ENCODE results near the gene SEC61A1.
A peak's percentile ranks its signal among the peaks of the same experiment; 100 is the strongest.

The SEC61A1 gene

DNA sequence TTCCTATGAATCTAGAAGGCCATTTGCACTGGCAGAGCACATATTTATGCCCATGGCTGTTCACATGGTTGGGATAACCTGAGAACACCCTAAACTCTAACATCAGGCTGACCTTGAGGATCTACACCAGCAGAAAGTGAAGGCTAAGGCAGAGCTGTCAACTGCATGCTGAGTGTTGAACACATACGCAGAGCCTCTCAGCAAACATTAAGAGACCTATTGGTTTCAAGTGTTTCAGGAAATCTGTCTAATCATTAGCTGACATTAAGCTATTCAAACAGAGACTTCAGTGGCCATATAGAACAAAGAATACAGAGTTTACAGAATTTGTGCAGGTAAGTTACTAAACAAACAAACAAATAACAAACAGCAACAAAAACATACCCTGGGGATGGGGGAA lies 16.1 kb upstream of the SEC61A1 start:
- Histone ChIP-seq H3K27me3 (ENCODE audit: insufficient read depth, low read length) (peaks cover 9% of the 10 kb centered on the region), H3K9me3 (ENCODE audit: insufficient read depth, low read depth, low read length) (no peaks in the 10 kb centered on the region), H3K36me3 (ENCODE audit: insufficient read depth, low read depth, low read length) (no peaks in the 10 kb centered on the region), H3K27ac (ENCODE audit: low read length) (no peak overlapping the region), H3K4me1 (ENCODE audit: insufficient read depth, low read length) (no peaks in the 10 kb centered on the region), H3K4me3 (ENCODE audit: low read length) (no peak overlapping the region), H3K9ac (ENCODE audit: low read depth, low read length) (no peak overlapping the region)

- Histone ChIP-seq H3K4me1 (ENCODE audit: insufficient read depth, low read length) (no peaks in the 10 kb centered on the region), H3K27me3 (ENCODE audit: insufficient read depth, low read length) (peaks cover 26% of the 10 kb centered on the region), H3K27ac (ENCODE audit: low read length) (no peak overlapping the region), H3K4me3 (ENCODE audit: low read length) (no peak overlapping the region), H3K36me3 (ENCODE audit: insufficient read depth, low read depth, low read length) (no peaks in the 10 kb centered on the region), H3K9me3 (ENCODE audit: insufficient read depth, low read depth, low read length) (no peaks in the 10 kb centered on the region), H3K9ac (ENCODE audit: low read depth, low read length) (no peak overlapping the region)
Measured at GRCh38 chr3:128040041-128040440, 12.2 kb upstream of the SEC61A1 start.

- no peak overlapping the region for H3K27ac ChIP-seq (ENCODE audit: low read length)
- peaks cover 26% of the 10 kb centered on the region for H3K27me3 ChIP-seq (ENCODE audit: insufficient read depth, low read length)
Measured at GRCh38 chr3:128040660-128041059, 11.6 kb upstream of the SEC61A1 start.

GRCh38 chr3:128041344-128041743 lies 10.9 kb upstream of the SEC61A1 start:
- Histone ChIP-seq H3K27ac (ENCODE audit: low read length) (no peak overlapping the region), H3K4me3 (ENCODE audit: low read length) (no peak overlapping the region), H3K36me3 (ENCODE audit: insufficient read depth, low read depth, low read length) (no peaks in the 10 kb centered on the region), H3K9ac (ENCODE audit: low read depth, low read length) (no peak overlapping the region), H3K9me3 (ENCODE audit: insufficient read depth, low read depth, low read length) (no peaks in the 10 kb centered on the region), H3K4me1 (ENCODE audit: insufficient read depth, low read length) (no peaks in the 10 kb centered on the region), H3K27me3 (ENCODE audit: insufficient read depth, low read length) (peaks cover 26% of the 10 kb centered on the region)

More at GRCh38 chr3:128040660-128041059, 11.6 kb upstream of the SEC61A1 start:
- no peaks in the 10 kb centered on the region for H3K4me1 ChIP-seq (ENCODE audit: insufficient read depth, low read length)
- H3K9me3 ChIP-seq (ENCODE audit: insufficient read depth, low read depth, low read length), result no peaks in the 10 kb centered on the region
- H3K4me3 ChIP-seq (ENCODE audit: low read length), result no peak overlapping the region
- no peak overlapping the region for H3K9ac ChIP-seq (ENCODE audit: low read depth, low read length)
- H3K36me3 ChIP-seq (ENCODE audit: insufficient read depth, low read depth, low read length), result no peaks in the 10 kb centered on the region

DNA sequence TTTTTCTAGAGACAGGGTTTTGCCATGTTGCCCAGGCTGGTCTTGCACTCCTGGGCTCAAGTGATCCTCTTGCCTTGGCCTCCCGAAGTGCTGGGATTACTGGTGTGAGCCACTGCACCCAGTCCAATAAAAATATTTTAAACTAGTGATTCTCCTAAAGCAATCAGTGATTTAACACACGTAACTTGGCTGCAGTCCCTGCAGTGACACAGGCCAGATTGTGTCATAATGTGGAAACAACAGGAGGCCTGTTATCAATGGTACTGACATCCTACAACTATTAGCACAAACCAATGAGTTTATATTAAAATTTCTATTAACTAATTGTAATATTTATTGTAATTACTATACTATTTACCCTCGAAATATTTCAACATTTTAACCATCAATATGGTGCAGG lies 1.6 kb upstream of the SEC61A1 start:
- H3K4me3 ChIP-seq (ENCODE audit: low read length), result no peak overlapping the region
- no peaks in the 10 kb centered on the region for H3K9me3 ChIP-seq (ENCODE audit: insufficient read depth, low read depth, low read length)
- no peak overlapping the region for H3K27ac ChIP-seq (ENCODE audit: low read length)
- no peak overlapping the region for H3K9ac ChIP-seq (ENCODE audit: low read depth, low read length)
- no peaks in the 10 kb centered on the region; the same call in 1 of the 2 replicates for H3K27me3 ChIP-seq (ENCODE audit: insufficient read depth, low read length)
- peaks cover 22% of the 10 kb centered on the region for H3K36me3 ChIP-seq (ENCODE audit: insufficient read depth, low read depth, low read length)
- H3K4me1 ChIP-seq (ENCODE audit: insufficient read depth, low read length), result no peaks in the 10 kb centered on the region

DNA sequence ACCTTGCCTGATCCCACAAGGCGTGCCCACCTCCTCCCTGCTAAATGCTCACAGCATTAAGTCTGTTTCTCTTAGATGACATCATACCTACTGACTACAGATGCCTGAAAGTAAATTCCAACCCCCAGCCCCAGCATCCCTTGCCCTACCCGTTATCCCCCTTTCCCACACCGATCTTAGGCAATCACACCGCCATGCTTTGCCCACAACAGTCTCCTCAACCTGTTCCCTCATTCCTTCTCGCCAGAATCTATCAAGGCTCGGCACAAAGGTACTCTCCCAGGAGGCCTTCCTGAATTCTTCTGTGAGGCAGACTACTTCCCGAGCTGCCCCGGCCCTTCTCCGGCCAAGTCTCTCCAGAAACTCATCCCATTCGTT lies 789 bp upstream of the SEC61A1 start:
- no peak overlapping the region for H3K27ac ChIP-seq (ENCODE audit: low read length)
- H3K36me3 ChIP-seq (ENCODE audit: insufficient read depth, low read depth, low read length), result peaks cover 30% of the 10 kb centered on the region

GRCh38 chr3:128052595-128053351 lies 536 bp downstream of the SEC61A1 start:
- H3K9ac ChIP-seq (ENCODE audit: low read depth, low read length), result peak overlapping the region; percentile 93
- no peak overlapping the region for H3K27ac ChIP-seq (ENCODE audit: low read length)
- no peaks in the 10 kb centered on the region for H3K27me3 ChIP-seq (ENCODE audit: insufficient read depth, low read length)
- no peaks in the 10 kb centered on the region for H3K9me3 ChIP-seq (ENCODE audit: insufficient read depth, low read depth, low read length)
- peak overlapping the region; percentile 99 for H3K4me3 ChIP-seq (ENCODE audit: low read length)
- no peaks in the 10 kb centered on the region for H3K4me1 ChIP-seq (ENCODE audit: insufficient read depth, low read length)
- H3K36me3 ChIP-seq (ENCODE audit: insufficient read depth, low read depth, low read length), result peaks cover 40% of the 10 kb centered on the region

More for the DNA sequence above, 789 bp upstream of the SEC61A1 start:
- no peaks in the 10 kb centered on the region for H3K27me3 ChIP-seq (ENCODE audit: insufficient read depth, low read length)
- H3K9me3 ChIP-seq (ENCODE audit: insufficient read depth, low read depth, low read length), result no peaks in the 10 kb centered on the region
- H3K4me1 ChIP-seq (ENCODE audit: insufficient read depth, low read length), result no peaks in the 10 kb centered on the region
- peak overlapping the region; percentile 81 for H3K9ac ChIP-seq (ENCODE audit: low read depth, low read length)
- peak overlapping the region; percentile 95 for H3K4me3 ChIP-seq (ENCODE audit: low read length)

GRCh38 chr3:128053614-128054013 lies 1.4 kb downstream of the SEC61A1 start:
- no peak overlapping the region for H3K27ac ChIP-seq (ENCODE audit: low read length)
- H3K9me3 ChIP-seq (ENCODE audit: insufficient read depth, low read depth, low read length), result no peaks in the 10 kb centered on the region
- peak overlapping the region; percentile 99; the same call in 1 of the 2 replicates for H3K4me3 ChIP-seq (ENCODE audit: low read length)
- no peaks in the 10 kb centered on the region for H3K27me3 ChIP-seq (ENCODE audit: insufficient read depth, low read length)
- no peaks in the 10 kb centered on the region for H3K4me1 ChIP-seq (ENCODE audit: insufficient read depth, low read length)
- peak overlapping the region; percentile 93 for H3K9ac ChIP-seq (ENCODE audit: low read depth, low read length)
- peaks cover 48% of the 10 kb centered on the region for H3K36me3 ChIP-seq (ENCODE audit: insufficient read depth, low read depth, low read length)

DNA sequence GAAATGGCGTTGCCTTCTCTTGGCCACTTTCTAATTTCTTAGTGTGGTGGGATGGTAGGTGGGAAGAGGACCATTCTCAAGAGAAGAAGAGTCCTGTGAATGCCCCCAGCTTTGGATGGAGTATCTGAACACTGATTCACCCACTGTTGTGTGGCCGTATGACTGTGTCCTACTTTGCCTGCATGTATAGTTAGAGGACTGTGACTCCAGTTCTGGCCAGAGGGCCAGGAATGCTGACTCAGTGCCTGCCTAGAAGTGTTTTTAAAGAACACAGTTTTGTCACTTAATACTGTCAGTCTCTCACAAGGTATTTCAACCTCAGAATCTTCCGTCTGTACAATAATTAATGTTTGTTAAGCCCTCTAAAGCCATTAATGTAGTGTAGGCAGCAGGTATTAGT lies 2.1 kb downstream of the SEC61A1 start:
- H3K9me3 ChIP-seq (ENCODE audit: insufficient read depth, low read depth, low read length), result no peaks in the 10 kb centered on the region
- H3K27me3 ChIP-seq (ENCODE audit: insufficient read depth, low read length), result no peaks in the 10 kb centered on the region
- H3K4me3 ChIP-seq (ENCODE audit: low read length), result 0 out of 2 replicates have a peak overlapping the region, but pooled peaks have one; percentile 99
- H3K4me1 ChIP-seq (ENCODE audit: insufficient read depth, low read length), result no peaks in the 10 kb centered on the region
- no peak overlapping the region for H3K27ac ChIP-seq (ENCODE audit: low read length)
- H3K9ac ChIP-seq (ENCODE audit: low read depth, low read length), result peak overlapping the region; percentile 93; the same call in 1 of the 2 replicates
- peaks cover 55% of the 10 kb centered on the region for H3K36me3 ChIP-seq (ENCODE audit: insufficient read depth, low read depth, low read length)

GRCh38 chr3:128056258-128056657 lies 4.0 kb downstream of the SEC61A1 start:
- no peak overlapping the region for H3K9ac ChIP-seq (ENCODE audit: low read depth, low read length)
- H3K36me3 ChIP-seq (ENCODE audit: insufficient read depth, low read depth, low read length), result peaks cover 74% of the 10 kb centered on the region
- H3K27me3 ChIP-seq (ENCODE audit: insufficient read depth, low read length), result no peaks in the 10 kb centered on the region
- no peak overlapping the region for H3K4me3 ChIP-seq (ENCODE audit: low read length)
- H3K4me1 ChIP-seq (ENCODE audit: insufficient read depth, low read length), result no peaks in the 10 kb centered on the region
- no peaks in the 10 kb centered on the region for H3K9me3 ChIP-seq (ENCODE audit: insufficient read depth, low read depth, low read length)
- no peak overlapping the region for H3K27ac ChIP-seq (ENCODE audit: low read length)

GRCh38 chr3:128060473-128061381 lies 8.5 kb downstream of the SEC61A1 start:
- no peak overlapping the region for H3K9ac ChIP-seq (ENCODE audit: low read depth, low read length)
- no peaks in the 10 kb centered on the region for H3K9me3 ChIP-seq (ENCODE audit: insufficient read depth, low read depth, low read length)
- no peak overlapping the region for H3K27ac ChIP-seq (ENCODE audit: low read length)
- H3K4me3 ChIP-seq (ENCODE audit: low read length), result no peak overlapping the region
- H3K4me1 ChIP-seq (ENCODE audit: insufficient read depth, low read length), result no peaks in the 10 kb centered on the region
- H3K27me3 ChIP-seq (ENCODE audit: insufficient read depth, low read length), result no peaks in the 10 kb centered on the region
- H3K36me3 ChIP-seq (ENCODE audit: insufficient read depth, low read depth, low read length), result peaks cover 94% of the 10 kb centered on the region

Measured in iPS-20b (cell line).